T follicular helper cell (primary cell): ENCODE measurements around the gene SUN3.

ENCODE experiments used
- DNase-seq: peaks from one replicate; pipeline ENCODE4 v3.0.0-alpha.2; 2020; ENCODE audit warnings: low read depth
- total RNA-seq, 2 experiments: gene quantifications; one replicate each; lab custom pipeline; 2026; lab: John Stamatoyannopoulos, UW

SUN3 gene
- 0 to 0.12 reads per million in 2 experiments for total RNA-seq

- DNase-seq: no peak
Measured at GRCh38 chr7:48028938-48029337, at the start of gene SUN3. Gene SUN3 (minus strand): TSS chr7:48029107. CDS start chr7:48028938, 169 bp downstream.

- DNase-seq: no peak
Measured at GRCh38 chr7:48078470-48078869, 49.6 kb upstream of the SUN3 start.

GRCh38 chr7:48077423-48077822 is 48.5 kb upstream of the SUN3 start:
- no peak for DNase-seq

GRCh38 chr7:48074204-48074654 is 45.3 kb upstream of the SUN3 start:
- no peak for DNase-seq

- no peak for DNase-seq
Measured at GRCh38 chr7:48067475-48067874, 38.6 kb upstream of the SUN3 start.

- no peak for DNase-seq
Measured at GRCh38 chr7:48063985-48064384, 35.1 kb upstream of the SUN3 start.

- no peak for DNase-seq
Measured at GRCh38 chr7:48059706-48060105, 30.8 kb upstream of the SUN3 start.

GRCh38 chr7:48058990-48059389 is 30.1 kb upstream of the SUN3 start:
- DNase-seq: no peak

GRCh38 chr7:48053736-48054135 is 24.8 kb upstream of the SUN3 start:
- DNase-seq: no peak

GRCh38 chr7:48052748-48053147 is 23.8 kb upstream of the SUN3 start:
- no peak for DNase-seq

GRCh38 chr7:48049850-48050249 is 20.9 kb upstream of the SUN3 start:
- DNase-seq: no peak

GRCh38 chr7:48048113-48048512 is 19.2 kb upstream of the SUN3 start:
- DNase-seq: no peak

- DNase-seq: no peak
Measured at GRCh38 chr7:48046458-48046857, 17.6 kb upstream of the SUN3 start.

- no peak for DNase-seq
Measured at GRCh38 chr7:48045195-48045765, 16.4 kb upstream of the SUN3 start.

GRCh38 chr7:48042636-48043035 is 13.7 kb upstream of the SUN3 start:
- DNase-seq: no peak

GRCh38 chr7:48042216-48042615 is 13.3 kb upstream of the SUN3 start:
- no peak for DNase-seq

GRCh38 chr7:48041653-48041970 is 12.7 kb upstream of the SUN3 start:
- no peak for DNase-seq

- no peak for DNase-seq
Measured at GRCh38 chr7:48040944-48041652, 12.2 kb upstream of the SUN3 start.

- no peak for DNase-seq
Measured at GRCh38 chr7:48038815-48039506, 10.1 kb upstream of the SUN3 start.

- DNase-seq: no peak
Measured at GRCh38 chr7:48035967-48036478, 7.1 kb upstream of the SUN3 start.

GRCh38 chr7:48035301-48035966 is 6.5 kb upstream of the SUN3 start, which contains the start of gene C7orf57:
Gene C7orf57 (plus strand): TSS chr7:48035543. CDS start chr7:48036309, 766 bp downstream.
- DNase-seq: peak; percentile 83

GRCh38 chr7:48033922-48034321 is 5.0 kb upstream of the SUN3 start:
- no peak for DNase-seq
